B cell (primary cell): ENCODE results near the gene MON1A.

Experiments used
- CTCF ChIP-seq: fragments of 200-600 bp; IDR thresholded peaks from one replicate; pipeline ENCODE4 v1.8.0; 2022; ENCODE audit warnings: antibody characterized with exemption, mild to moderate bottlenecking
- EZH2 ChIP-seq: IDR thresholded peaks from 2 replicates; pipeline ENCODE4 v1.6.1; 2012; ENCODE audit warnings: borderline replicate concordance, low read depth, mild to moderate bottlenecking, moderate library complexity, low read length; ENCODE audit not compliant: insufficient read depth, poor library complexity, severe bottlenecking

DNA sequence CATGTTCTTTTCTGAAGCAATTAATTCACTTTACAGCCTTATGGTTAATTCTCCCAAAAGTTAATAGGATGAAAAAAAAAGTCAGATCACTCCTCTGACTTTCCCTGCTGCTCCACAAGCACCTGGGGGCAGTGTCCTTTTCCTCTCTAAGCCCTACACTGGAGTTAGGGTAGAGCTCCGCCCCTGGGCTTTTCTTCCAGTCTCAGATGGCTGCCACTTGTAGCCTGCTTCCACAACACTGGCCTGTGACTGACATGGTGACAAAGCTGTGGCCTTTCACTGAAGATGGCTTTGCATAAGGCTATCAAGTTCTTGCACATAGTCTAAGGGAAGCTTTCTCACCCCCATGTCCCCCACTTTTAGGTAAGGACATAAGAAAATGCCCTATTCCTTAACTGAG is 1.3 kb upstream of the MON1A start:
- TF ChIP-seq CTCF (no peak), EZH2 (no peak)
